AG08396 (cell line): ENCODE results near the gene LRRC15.

Source experiments
- DNase-seq: peaks from one replicate; pipeline ENCODE4 v3.0.0; 2012; ENCODE audit warnings: low spot score, mixed read lengths

Gene LRRC15

DNA sequence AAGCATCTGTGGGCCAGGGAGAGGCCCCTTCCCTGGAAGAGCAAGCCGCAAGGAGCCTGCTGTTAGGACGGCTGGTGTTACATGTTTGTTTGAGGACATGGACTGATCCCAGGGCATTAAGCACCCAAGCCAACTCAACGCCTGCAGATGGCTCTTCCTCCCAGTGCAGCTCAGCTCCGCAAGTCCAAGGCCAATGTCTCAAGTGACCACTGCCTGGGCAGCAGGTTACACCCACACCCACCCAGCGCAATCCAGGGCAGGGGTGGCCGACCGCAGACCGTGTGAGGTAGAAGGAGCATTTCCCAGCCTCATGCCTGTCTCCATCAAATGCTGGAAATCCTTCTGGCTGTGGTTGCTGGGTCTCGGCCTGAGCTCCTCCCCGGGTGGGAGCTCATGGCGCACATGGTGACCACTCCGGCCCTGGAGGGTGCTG is 15.0 kb upstream of the LRRC15 start:
- no peak for DNase-seq

DNA sequence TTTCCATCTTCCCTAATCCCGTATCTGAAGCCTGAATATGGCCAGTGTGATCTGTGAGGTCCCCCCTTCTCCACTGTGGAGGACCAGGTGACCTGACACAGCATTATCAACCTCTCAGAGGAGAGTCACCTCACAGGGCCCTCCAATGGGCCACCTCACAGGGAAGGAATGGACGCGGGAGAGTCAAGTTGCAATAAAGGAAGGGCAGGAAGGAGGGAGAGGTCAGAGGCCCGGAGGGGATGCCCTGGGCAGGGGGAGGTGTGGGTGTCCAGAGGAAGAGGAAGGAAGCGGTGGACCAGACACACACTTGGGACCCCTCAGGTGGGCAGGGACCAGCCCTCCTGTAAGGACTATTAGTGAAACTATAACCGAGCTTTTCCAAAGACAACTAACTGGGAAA is 14.6 kb upstream of the LRRC15 start:
- DNase-seq = no peak

- no peak for DNase-seq
Observed at GRCh38 chr3:194383276-194383940, 13.9 kb upstream of the LRRC15 start.

- no peak for DNase-seq
Observed at GRCh38 chr3:194382892-194383223, 13.3 kb upstream of the LRRC15 start.

GRCh38 chr3:194382196-194382891 is 12.8 kb upstream of the LRRC15 start:
- DNase-seq = no peak

- DNase-seq = peak; percentile 45
Observed at GRCh38 chr3:194381460-194381875, 11.9 kb upstream of the LRRC15 start.

DNA sequence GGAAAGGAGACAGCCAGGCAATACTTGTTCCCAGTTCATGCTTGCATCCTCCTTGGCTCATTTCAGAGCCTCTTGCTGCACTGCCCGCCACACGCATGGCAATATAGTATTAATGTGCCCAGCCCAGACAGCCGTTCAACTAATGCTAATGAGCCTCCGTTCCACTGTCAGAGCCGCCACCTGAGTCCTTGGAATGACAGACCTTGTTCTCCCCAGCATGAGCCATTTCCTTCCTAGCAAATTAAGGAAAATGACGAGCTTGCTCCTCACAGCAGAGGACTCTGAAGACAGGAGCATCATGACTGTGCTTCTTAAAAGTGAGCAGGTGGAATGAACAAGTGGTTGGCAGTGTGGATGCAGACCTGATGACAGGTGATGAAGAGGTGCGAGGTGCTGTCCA is 10.8 kb upstream of the LRRC15 start:
- no peak for DNase-seq

DNA sequence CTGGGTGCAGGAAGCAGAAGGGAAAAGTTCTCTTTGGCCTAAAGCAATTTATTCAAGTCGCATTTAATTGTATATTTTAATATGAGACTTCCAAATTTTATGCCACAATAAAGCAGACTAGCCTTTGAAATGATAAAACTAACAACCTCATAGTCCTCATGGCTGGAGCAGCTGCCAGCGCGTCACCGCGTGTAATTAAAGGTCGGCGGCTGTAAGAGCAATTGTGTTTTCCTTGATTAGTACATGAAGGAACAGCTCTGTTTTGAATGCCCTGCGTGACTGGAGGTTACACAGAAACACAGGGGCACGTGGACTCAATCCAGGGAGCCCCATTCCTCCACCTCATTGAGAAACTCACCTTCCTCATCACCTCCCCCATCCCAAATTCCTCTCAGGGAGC is 10.1 kb upstream of the LRRC15 start:
- DNase-seq = no peak

GRCh38 chr3:194379231-194379630 is 9.7 kb upstream of the LRRC15 start:
- DNase-seq = no peak

DNA sequence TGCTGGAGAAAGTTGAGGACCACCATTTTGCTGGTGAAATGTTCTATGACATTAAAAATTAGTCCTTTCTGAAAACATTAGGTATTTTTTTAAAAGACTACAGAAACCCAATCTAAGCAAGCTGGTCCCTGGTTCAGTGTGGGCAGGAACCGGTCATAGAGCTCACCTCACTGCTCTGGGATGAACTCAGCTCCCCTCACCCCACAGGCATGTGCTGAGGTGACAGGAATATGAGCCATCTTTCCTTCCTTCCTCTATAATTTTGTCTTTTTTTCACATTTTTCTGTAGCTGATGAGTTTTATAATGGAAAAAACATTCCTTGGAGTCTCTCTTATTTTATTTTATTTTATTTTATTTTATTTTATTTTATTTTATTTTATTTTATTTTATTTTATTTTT is 8.2 kb upstream of the LRRC15 start:
- DNase-seq = no peak

DNA sequence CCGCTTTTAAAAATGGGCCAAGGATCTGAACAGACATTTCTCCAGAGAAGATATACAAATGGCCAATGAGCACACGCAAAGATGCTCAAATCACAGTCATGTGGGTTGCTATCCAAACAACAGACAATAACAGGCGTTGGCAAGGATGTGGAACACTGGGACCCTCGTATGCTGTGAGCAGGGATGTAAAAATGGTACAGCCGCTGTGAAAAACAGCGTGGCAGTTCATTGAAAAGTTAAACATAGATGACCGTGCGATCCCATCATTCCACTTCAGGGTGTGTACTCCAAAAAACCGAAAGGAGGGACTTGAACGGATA is 6.7 kb upstream of the LRRC15 start:
- no peak for DNase-seq

GRCh38 chr3:194375473-194376240 is 6.1 kb upstream of the LRRC15 start:
- no peak for DNase-seq

- no peak for DNase-seq
Observed at GRCh38 chr3:194374935-194375334, 5.4 kb upstream of the LRRC15 start.

- no peak for DNase-seq
Observed at GRCh38 chr3:194373899-194374298, 4.4 kb upstream of the LRRC15 start.

DNA sequence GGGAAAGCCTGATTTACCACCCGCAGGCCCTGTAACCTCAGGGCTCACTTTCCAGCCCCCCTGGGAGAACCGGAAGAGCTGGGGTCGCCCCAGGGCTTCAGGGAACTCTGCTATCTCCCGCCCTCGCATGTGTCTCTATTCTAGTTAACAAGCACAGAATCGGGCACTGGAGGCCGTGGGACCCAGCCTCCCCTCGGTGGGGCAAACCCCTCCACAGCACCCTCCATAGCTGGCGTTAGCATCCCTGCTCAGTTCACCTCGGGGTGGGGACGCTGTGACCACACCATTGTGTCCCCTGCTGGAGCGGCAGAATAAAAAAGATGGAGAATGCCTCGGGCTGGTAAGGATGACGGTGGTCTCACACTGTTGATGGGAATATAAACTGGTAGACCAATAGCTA is 3.5 kb upstream of the LRRC15 start:
- DNase-seq = no peak

DNA sequence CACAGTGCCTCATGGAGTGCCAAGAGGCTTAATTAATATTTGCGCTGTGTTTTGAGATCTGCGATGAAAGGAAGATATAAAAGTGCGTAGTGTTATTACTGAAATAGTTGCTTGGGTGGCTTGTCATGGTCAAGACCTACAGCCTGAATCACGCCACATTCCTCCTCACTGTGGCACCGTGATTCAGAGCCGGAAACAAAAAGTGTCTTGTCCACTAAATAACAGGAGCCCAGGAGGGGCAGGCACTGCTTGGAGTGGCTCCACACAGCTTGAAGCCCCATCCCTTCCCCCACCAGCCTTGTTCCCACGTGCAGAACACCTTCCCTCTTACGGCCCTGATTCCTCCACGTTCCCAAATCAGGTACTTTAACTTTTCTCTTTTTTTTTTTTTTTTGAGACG is 1.2 kb upstream of the LRRC15 start:
- no peak for DNase-seq

DNA sequence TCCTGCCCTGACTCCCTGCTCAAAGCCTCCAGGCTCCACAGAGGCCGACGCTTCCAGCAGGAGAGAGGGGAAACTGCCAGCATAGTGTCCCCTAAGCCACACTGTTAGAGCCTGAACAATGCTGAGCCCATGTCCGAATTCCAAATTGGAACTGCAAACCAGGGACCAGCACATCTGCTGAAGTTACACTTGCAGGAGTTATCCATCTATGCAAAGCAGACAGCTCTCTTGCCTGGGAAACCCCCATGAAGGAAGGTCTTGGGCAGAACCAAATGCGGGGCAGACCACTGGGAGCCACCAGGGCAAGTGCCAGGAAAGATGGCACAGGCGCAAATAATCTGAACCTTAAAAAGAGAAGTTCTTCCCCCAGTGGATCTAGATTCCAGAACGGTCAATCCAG is 625 bp downstream of the LRRC15 start:
- DNase-seq = no peak

DNA sequence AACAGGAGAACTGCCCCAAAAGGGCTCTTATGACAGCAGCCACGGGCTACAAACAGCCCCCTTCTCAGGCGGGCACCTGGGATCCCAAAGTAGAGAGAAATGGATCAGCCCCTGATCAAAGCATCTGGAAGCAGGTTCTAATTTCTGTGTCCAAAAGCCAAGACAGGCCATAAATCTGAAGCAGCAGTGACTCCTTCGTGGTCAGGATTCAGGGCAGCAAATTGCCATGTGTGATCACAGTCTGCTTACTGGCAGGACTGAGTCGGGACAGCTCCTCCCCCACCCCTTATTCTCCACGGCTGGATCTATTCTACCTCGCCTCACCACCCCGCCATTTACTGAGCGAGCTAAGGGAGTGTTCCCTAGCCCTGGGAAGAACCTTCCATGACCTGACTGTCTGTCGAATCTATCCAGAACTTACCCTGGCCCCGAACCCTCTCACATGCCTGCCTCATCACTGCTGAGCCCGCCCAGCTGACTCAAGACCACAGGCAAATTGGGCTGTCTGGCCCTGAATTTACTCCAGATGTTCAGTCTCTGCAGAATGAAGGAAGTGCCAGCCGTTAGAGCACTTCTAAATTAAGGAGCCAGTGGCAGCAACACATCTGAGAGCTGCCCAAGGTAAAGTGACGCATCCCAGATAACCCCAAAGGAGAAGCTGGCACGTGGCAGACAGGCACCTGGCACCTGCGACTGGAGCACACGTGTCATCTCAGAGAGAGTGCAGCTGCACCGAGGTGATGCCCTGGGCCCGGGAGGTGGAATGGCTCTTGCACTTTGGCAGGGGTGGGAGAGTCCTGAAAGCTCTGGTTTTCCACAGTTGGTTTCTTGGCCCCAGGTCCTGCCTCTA is 1.3 kb downstream of the LRRC15 start:
- DNase-seq = peak; percentile 62

DNA sequence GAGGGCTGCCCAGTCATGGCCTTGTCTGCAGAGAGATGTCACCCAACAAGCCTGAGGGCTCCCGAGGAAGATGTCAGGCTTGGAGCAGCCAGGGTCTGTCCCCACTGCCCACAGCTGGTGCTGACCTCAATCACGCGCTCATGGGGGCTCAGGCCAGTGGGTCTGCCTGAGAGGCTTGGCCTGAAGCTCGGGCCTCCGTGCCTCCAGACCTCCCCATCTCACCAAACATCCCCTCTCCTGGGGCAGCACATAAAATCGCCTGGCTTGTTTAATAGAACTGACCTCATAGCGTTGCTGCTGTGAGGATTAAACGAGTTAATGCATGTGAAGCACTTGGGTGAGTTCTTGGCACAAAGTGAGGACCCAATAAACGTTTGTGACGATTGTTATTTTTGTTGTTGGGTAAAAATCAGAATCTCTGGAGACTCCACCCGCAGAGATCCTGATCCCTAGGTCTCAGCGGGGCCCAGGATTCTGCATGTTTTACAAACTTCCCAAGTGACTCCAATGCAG is 3.5 kb downstream of the LRRC15 start:
- no peak for DNase-seq

DNA sequence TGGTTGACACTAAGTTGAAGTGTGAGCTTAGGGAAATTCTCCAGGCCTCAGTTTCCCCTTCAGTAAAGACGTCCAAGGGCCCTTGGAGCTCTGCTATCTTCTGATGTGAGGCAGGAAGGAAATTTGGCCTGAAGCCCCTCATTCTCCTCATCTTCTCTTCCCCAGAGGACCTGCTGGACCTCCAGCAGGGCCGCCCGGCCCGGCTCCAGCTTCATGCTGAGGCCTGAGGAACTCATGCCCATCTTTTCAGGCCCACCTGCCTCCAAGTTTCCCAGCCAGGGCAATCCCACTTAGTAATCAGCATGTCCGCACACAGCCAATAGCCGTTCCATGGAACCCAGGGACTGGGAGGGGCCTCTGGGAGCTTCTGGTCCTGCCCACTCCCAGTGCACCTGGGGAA is 4.0 kb downstream of the LRRC15 start:
- no peak for DNase-seq

GRCh38 chr3:194364652-194365434 is 4.7 kb downstream of the LRRC15 start:
- DNase-seq = peak; percentile 56

- no peak for DNase-seq
Observed at GRCh38 chr3:194364314-194364651, 5.3 kb downstream of the LRRC15 start.
